ENCODE data around the gene DNAAF9. TPM values are rescaled to one million over a fixed set of nuclear protein-coding genes. Genes with fewer than 3 reads are reported as not detected.

DNAAF9 gene
- total RNA-seq, 1 donor, result 11.2 TPM

DNA sequence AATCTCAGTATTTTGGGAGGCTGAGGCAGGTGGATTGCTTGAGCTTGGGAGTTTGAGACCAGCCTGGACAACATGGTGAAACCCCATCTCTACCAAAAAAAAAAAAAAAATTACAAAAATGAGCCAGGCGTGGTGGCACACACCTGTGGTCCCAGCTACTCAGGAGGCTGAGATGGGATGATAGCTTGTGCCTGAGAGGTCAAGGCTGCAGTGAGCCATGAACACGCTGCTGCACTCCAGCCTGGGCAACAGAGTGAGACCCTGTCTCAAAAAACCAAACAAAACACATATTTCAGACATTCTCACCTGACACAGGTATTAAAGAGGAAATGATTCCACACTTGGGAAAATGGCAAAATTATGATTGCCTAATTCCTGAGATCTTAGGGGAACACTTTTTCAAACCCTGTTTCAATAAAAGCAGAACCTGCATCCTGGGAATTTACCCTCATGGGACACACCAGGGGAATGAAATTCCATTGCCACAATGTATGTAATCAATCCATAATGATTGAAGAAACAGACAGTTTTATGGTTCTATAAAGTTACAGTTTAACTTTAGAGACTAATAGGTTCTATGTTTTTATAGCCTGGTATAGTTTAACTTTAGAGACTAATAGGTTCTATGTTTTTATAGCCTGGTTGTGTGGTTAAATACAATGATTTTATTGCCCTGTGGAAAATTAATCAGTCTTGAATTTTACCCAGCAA is 29.6 kb upstream of the DNAAF9 start:
- no peaks in the 10 kb centered on the region for H3K4me1 ChIP-seq (ENCODE audit: insufficient read depth, low read length)
- H3K9me3 ChIP-seq (ENCODE audit: low read depth, low read length), result no peaks in the 10 kb centered on the region
- no peak overlapping the region for H3K4me3 ChIP-seq (ENCODE audit: insufficient read depth, low read length)
- H2AFZ ChIP-seq (ENCODE audit: low read length), result no peak overlapping the region
- no peaks in the 10 kb centered on the region for H3K36me3 ChIP-seq (ENCODE audit: insufficient read depth, low read length)
- peaks cover 3% of the 10 kb centered on the region for H3K27me3 ChIP-seq (ENCODE audit: insufficient read depth, low read length)
- no peaks in the 10 kb centered on the region for H3K79me2 ChIP-seq (ENCODE audit: insufficient read depth, low read length)
- no peaks in the 10 kb centered on the region for H4K20me1 ChIP-seq (ENCODE audit: insufficient read depth, low read length)
- TF ChIP-seq, protein P1, sequence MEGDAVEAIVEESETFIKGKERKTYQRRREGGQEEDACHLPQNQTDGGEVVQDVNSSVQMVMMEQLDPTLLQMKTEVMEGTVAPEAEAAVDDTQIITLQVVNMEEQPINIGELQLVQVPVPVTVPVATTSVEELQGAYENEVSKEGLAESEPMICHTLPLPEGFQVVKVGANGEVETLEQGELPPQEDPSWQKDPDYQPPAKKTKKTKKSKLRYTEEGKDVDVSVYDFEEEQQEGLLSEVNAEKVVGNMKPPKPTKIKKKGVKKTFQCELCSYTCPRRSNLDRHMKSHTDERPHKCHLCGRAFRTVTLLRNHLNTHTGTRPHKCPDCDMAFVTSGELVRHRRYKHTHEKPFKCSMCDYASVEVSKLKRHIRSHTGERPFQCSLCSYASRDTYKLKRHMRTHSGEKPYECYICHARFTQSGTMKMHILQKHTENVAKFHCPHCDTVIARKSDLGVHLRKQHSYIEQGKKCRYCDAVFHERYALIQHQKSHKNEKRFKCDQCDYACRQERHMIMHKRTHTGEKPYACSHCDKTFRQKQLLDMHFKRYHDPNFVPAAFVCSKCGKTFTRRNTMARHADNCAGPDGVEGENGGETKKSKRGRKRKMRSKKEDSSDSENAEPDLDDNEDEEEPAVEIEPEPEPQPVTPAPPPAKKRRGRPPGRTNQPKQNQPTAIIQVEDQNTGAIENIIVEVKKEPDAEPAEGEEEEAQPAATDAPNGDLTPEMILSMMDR (IDR thresholded peaks at IDR 0.05; ENCODE audit: extremely low read depth, low read depth, low read length), result no peak
- DNase-seq (ENCODE audit: insufficient read length, low spot score, missing footprints), result no peak
- H3K27ac ChIP-seq (ENCODE audit: low read depth, low read length), result no peak overlapping the region
- H3K4me2 ChIP-seq (ENCODE audit: insufficient read depth, low read length), result no peak overlapping the region

DNA sequence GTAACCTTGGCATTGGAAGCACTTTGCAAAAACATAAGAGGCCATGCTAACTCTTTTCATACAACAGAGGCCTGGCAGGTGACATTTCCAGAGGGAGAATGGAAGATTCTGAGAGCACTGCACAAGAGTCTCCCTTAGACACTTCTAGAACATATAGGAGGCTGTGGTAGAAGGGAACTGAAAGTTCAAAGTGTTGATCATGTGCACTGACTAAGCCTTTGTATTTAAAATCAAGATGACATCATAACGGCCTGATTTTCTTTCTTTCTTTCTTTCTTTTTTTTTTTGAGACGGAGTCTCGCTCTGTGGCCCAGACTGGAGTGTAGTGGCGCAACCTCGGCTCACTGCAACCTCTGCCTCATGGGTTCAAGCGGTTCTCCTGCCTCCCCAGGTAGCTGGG is 26.8 kb upstream of the DNAAF9 start:
- no peak overlapping the region for H3K4me3 ChIP-seq (ENCODE audit: insufficient read depth, low read length)

DNA sequence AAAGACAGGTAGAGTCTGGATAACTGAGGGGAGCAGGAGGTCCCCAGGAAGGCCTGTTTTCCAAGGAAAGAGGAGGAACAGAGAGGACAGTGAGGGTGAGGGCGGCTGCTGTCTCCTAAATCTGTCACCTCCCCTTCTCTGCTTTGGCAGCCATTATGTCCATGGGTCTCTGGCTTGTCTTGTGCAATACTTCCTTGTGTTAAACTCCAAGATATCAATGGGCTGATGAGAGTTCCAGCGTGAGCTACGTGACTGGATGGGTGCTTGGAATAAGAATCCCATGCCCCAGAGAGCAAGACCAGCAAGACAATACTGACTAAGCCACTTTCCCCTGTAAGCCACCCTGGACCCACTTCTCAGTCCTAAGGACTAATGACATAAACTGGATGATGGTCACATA is 26.3 kb upstream of the DNAAF9 start:
- Histone ChIP-seq H4K20me1 (ENCODE audit: insufficient read depth, low read length) (no peaks in the 10 kb centered on the region), H3K27me3 (ENCODE audit: insufficient read depth, low read length) (peaks cover 3% of the 10 kb centered on the region), H2AFZ (ENCODE audit: low read length) (no peak overlapping the region), H3K79me2 (ENCODE audit: insufficient read depth, low read length) (no peaks in the 10 kb centered on the region), H3K36me3 (ENCODE audit: insufficient read depth, low read length) (no peaks in the 10 kb centered on the region), H3K9me3 (ENCODE audit: low read depth, low read length) (no peaks in the 10 kb centered on the region), H3K27ac (ENCODE audit: low read depth, low read length) (no peak overlapping the region), H3K4me3 (ENCODE audit: insufficient read depth, low read length) (no peak overlapping the region), H3K4me2 (ENCODE audit: insufficient read depth, low read length) (no peak overlapping the region), H3K4me1 (ENCODE audit: insufficient read depth, low read length) (peaks cover 5% of the 10 kb centered on the region)
- TF ChIP-seq, protein P1 (IDR thresholded peaks at IDR 0.05; ENCODE audit: extremely low read depth, low read depth, low read length), result no peak
- no peak for DNase-seq (ENCODE audit: insufficient read length, low spot score, missing footprints)

More for the DNA sequence above, 26.8 kb upstream of the DNAAF9 start:
- H3K27ac ChIP-seq (ENCODE audit: low read depth, low read length), result no peak overlapping the region
- no peaks in the 10 kb centered on the region for H3K79me2 ChIP-seq (ENCODE audit: insufficient read depth, low read length)
- H3K9me3 ChIP-seq (ENCODE audit: low read depth, low read length), result no peaks in the 10 kb centered on the region
- peaks cover 3% of the 10 kb centered on the region for H3K27me3 ChIP-seq (ENCODE audit: insufficient read depth, low read length)
- no peak overlapping the region for H3K4me2 ChIP-seq (ENCODE audit: insufficient read depth, low read length)
- no peaks in the 10 kb centered on the region for H4K20me1 ChIP-seq (ENCODE audit: insufficient read depth, low read length)
- no peak for DNase-seq (ENCODE audit: insufficient read length, low spot score, missing footprints)
- peaks cover 5% of the 10 kb centered on the region for H3K4me1 ChIP-seq (ENCODE audit: insufficient read depth, low read length)
- TF ChIP-seq, protein P1 (IDR thresholded peaks at IDR 0.05; ENCODE audit: extremely low read depth, low read depth, low read length), result no peak
- H2AFZ ChIP-seq (ENCODE audit: low read length), result no peak overlapping the region
- no peaks in the 10 kb centered on the region for H3K36me3 ChIP-seq (ENCODE audit: insufficient read depth, low read length)

DNA sequence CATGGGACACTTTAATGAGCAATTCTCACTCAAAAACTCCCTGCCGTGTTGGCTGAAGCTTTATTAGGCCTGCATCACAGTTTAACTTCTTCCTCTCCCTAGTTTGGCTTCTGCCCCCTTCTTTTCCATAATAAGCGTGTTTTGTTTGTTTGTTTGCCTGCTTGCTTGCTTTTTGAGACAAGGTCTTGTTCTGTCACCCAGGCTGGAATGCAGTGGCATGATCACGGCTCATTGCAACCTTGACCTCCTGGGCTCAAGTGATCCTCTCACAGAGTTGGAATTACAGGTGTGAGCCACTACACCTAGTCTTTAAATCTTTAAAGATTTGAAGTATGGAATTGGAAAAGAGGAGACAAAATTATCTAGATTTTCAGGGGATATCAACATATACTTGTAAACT is 25.4 kb upstream of the DNAAF9 start:
- Histone ChIP-seq H3K79me2 (ENCODE audit: insufficient read depth, low read length) (no peaks in the 10 kb centered on the region), H3K27ac (ENCODE audit: low read depth, low read length) (no peak overlapping the region), H3K36me3 (ENCODE audit: insufficient read depth, low read length) (no peaks in the 10 kb centered on the region), H3K4me1 (ENCODE audit: insufficient read depth, low read length) (peaks cover 5% of the 10 kb centered on the region), H4K20me1 (ENCODE audit: insufficient read depth, low read length) (no peaks in the 10 kb centered on the region), H3K4me3 (ENCODE audit: insufficient read depth, low read length) (no peak overlapping the region), H3K27me3 (ENCODE audit: insufficient read depth, low read length) (peaks cover 3% of the 10 kb centered on the region), H3K4me2 (ENCODE audit: insufficient read depth, low read length) (no peak overlapping the region), H2AFZ (ENCODE audit: low read length) (no peak overlapping the region), H3K9me3 (ENCODE audit: low read depth, low read length) (no peaks in the 10 kb centered on the region)
- TF ChIP-seq, protein P1 (IDR thresholded peaks at IDR 0.05; ENCODE audit: extremely low read depth, low read depth, low read length), result no peak
- DNase-seq (ENCODE audit: insufficient read length, low spot score, missing footprints), result no peak

All from osteoblast (primary cell).